SJSA1 (cell line): ENCODE results near the gene PTOV1. TPM values are rescaled to one million over a fixed set of nuclear protein-coding genes. Genes with fewer than 3 reads are reported as not detected.

Experiments
- DNase-seq, 2 experiments: peaks; one replicate each; pipeline ENCODE4 v3.0.0-alpha.2; 2015 to 2020; ENCODE audit warnings: low spot score in 2 of 2, low read depth in 1 of 2
- H3K27ac ChIP-seq: fragments of 250-450 bp; sonication (Bioruptor Pico); 2 replicates; pipeline ENCODE4 v1.5.1; 2020; ENCODE audit warnings: mild to moderate bottlenecking, moderate library complexity
- H3K27me3 ChIP-seq: fragments of 250-450 bp; sonication (Bioruptor Pico); replicated peaks from 2 replicates; pipeline ENCODE4 v1.5.1; 2020; ENCODE audit warnings: mild to moderate bottlenecking, moderate library complexity
- H3K36me3 ChIP-seq: fragments of 250-450 bp; sonication (Bioruptor Pico); 2 replicates; pipeline ENCODE4 v1.5.1; 2020; ENCODE audit warnings: mild to moderate bottlenecking
- H3K4me1 ChIP-seq: fragments of 250-450 bp; sonication (Bioruptor Pico); replicated peaks from 2 replicates; pipeline ENCODE4 v1.6.1; 2021; ENCODE audit warnings: mild to moderate bottlenecking
- H3K4me3 ChIP-seq: fragments of 250-450 bp; sonication (Bioruptor Pico); 2 replicates; pipeline ENCODE4 v1.5.1; 2020; ENCODE audit warnings: mild to moderate bottlenecking
- H3K9me3 ChIP-seq: fragments of 250-450 bp; sonication (Bioruptor Pico); replicated peaks from 2 replicates; pipeline ENCODE4 v1.5.1; 2020; ENCODE audit warnings: mild to moderate bottlenecking
- total RNA-seq: library from RNA; depleted of rRNA; stranded (reverse); fragments of >200 nt; shearing (Covaris generic); gene quantifications from 2 replicates; pipeline ENCODE4 v1.2.3, GENCODE V29; 2014; rRNA removed

The PTOV1 gene
- 65.8 and 98.0 TPM in 2 replicates for total RNA-seq

GRCh38 chr19:49850487-49851342 lies at the start of gene PTOV1:
TSS of gene PTOV1 (plus strand) at chr19:49851159.
- peaks cover 25% of the 10 kb centered on the region for H3K36me3 ChIP-seq
- peak within 1 kb of the TSS; percentile 84 for H3K4me3 ChIP-seq
- H3K27ac ChIP-seq, result peak within 1 kb of the TSS; percentile 93
- peak; percentile 91 to 93 for DNase-seq
- H3K9me3 ChIP-seq, result no peaks in the 10 kb centered on the region
- peaks cover 42% of the 10 kb centered on the region for H3K4me1 ChIP-seq
- H3K27me3 ChIP-seq, result no peaks in the 10 kb centered on the region

GRCh38 chr19:49801401-49801888 lies 49.5 kb upstream of the PTOV1 start:
- no peak overlapping the region for H3K27ac ChIP-seq
- H3K36me3 ChIP-seq, result peaks cover 87% of the 10 kb centered on the region
- H3K9me3 ChIP-seq, result no peaks in the 10 kb centered on the region
- DNase-seq, result no peak
- no peak overlapping the region for H3K4me3 ChIP-seq
- H3K27me3 ChIP-seq, result no peaks in the 10 kb centered on the region
- no peaks in the 10 kb centered on the region for H3K4me1 ChIP-seq

DNA sequence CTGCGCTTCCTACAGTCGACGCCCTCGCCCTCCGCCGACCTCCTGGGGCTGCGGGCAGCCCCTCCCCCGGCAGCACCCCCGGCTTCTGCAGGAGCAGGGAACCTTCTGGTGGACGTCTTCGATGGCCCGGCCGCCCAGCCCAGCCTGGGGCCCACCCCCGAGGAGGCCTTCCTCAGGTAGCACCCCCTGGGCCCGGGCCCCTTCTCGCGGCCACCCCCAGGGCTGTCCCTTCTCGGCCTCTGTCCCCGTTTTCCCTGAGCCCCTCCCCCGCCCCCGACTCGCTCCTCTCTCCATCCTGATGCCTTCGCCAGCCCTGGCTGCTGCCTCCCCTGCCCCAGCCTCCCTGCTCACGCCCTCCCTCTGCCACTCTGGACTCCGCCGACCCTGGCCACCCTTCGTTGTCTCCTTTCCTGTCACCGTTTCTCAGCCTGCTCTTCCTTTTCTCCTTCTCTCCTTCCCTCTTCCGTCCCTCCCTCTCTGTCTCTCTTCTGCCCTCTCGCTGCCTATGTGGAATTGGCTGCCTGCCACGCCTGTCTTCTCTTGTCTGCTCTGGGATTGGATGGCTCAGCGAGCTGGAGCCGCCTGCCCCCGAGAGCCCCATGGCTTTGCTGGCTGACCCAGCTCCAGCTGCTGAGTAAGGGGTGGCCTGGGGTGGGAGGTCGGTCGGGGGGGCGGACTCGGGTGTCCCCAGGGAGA lies 48.8 kb upstream of the PTOV1 start:
- no peak overlapping the region for H3K4me3 ChIP-seq
- H3K36me3 ChIP-seq, result peaks cover 82% of the 10 kb centered on the region
- H3K4me1 ChIP-seq, result no peaks in the 10 kb centered on the region
- H3K27ac ChIP-seq, result no peak overlapping the region
- no peak for DNase-seq
- H3K27me3 ChIP-seq, result no peaks in the 10 kb centered on the region
- no peaks in the 10 kb centered on the region for H3K9me3 ChIP-seq

- no peak overlapping the region for H3K4me3 ChIP-seq
- H3K36me3 ChIP-seq, result peaks cover 74% of the 10 kb centered on the region
- H3K27me3 ChIP-seq, result no peaks in the 10 kb centered on the region
- H3K4me1 ChIP-seq, result no peaks in the 10 kb centered on the region
- H3K27ac ChIP-seq, result no peak overlapping the region
- no peaks in the 10 kb centered on the region for H3K9me3 ChIP-seq
- DNase-seq, result no peak
Observed at GRCh38 chr19:49802836-49803528, 48.0 kb upstream of the PTOV1 start.

DNA sequence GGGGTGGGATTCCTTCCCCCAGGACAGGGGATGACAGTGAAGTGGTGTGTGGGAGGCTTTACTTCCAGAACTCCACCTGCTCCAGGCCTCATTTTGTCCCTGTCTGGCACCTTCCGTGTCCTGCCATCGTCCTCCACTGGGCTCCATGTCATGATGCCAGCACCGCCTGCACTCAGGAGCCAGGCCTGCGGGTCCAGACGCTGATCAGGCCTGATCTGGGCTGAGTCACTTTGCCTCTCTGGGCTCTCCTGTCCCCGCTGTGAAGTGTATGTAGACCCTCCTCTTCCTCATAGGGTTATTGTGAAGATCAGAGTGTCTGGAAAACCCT lies 47.5 kb upstream of the PTOV1 start:
- DNase-seq, result no peak
- Histone ChIP-seq H3K4me3 (no peak overlapping the region), H3K9me3 (no peaks in the 10 kb centered on the region), H3K27ac (no peak overlapping the region), H3K4me1 (peaks cover 1% of the 10 kb centered on the region; the same call in 1 of the 2 replicates), H3K27me3 (no peaks in the 10 kb centered on the region), H3K36me3 (peaks cover 69% of the 10 kb centered on the region)

GRCh38 chr19:49805822-49806619 lies 44.9 kb upstream of the PTOV1 start:
- Histone ChIP-seq H3K9me3 (no peaks in the 10 kb centered on the region), H3K36me3 (peaks cover 44% of the 10 kb centered on the region), H3K4me3 (no peak overlapping the region), H3K27me3 (no peaks in the 10 kb centered on the region), H3K27ac (no peak overlapping the region), H3K4me1 (peaks cover 13% of the 10 kb centered on the region)
- no peak for DNase-seq

DNA sequence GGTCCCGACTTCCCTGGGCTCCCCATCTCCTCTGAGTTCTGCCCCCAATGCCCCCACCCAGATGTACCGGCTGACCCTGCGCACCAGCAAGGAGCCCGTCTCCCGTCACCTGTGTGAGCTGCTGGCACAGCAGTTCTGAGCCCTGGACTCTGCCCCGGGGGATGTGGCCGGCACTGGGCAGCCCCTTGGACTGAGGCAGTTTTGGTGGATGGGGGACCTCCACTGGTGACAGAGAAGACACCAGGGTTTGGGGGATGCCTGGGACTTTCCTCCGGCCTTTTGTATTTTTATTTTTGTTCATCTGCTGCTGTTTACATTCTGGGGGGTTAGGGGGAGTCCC lies 44.4 kb upstream of the PTOV1 start:
- Histone ChIP-seq H3K9me3 (no peaks in the 10 kb centered on the region), H3K4me1 (peaks cover 13% of the 10 kb centered on the region), H3K36me3 (peaks cover 40% of the 10 kb centered on the region), H3K27me3 (no peaks in the 10 kb centered on the region), H3K4me3 (no peak overlapping the region), H3K27ac (no peak overlapping the region)
- no peak for DNase-seq

- H3K36me3 ChIP-seq, result peaks cover 37% of the 10 kb centered on the region
- no peak for DNase-seq
- peaks cover 17% of the 10 kb centered on the region for H3K4me1 ChIP-seq
- H3K27ac ChIP-seq, result no peak overlapping the region
- H3K27me3 ChIP-seq, result no peaks in the 10 kb centered on the region
- H3K9me3 ChIP-seq, result no peaks in the 10 kb centered on the region
- no peak overlapping the region for H3K4me3 ChIP-seq
Observed at GRCh38 chr19:49807058-49807903, 43.7 kb upstream of the PTOV1 start.

- H3K9me3 ChIP-seq, result no peaks in the 10 kb centered on the region
- H3K36me3 ChIP-seq, result peaks cover 31% of the 10 kb centered on the region
- H3K27me3 ChIP-seq, result no peaks in the 10 kb centered on the region
- H3K4me3 ChIP-seq, result peak overlapping the region; percentile 43
- DNase-seq, result no peak
- H3K4me1 ChIP-seq, result peaks cover 25% of the 10 kb centered on the region
- no peak overlapping the region for H3K27ac ChIP-seq
Observed at GRCh38 chr19:49807904-49808675, 42.9 kb upstream of the PTOV1 start.

GRCh38 chr19:49808711-49809159 lies 42.2 kb upstream of the PTOV1 start:
- Histone ChIP-seq H3K36me3 (peaks cover 25% of the 10 kb centered on the region), H3K4me1 (peaks cover 25% of the 10 kb centered on the region), H3K9me3 (no peaks in the 10 kb centered on the region), H3K27me3 (no peaks in the 10 kb centered on the region), H3K27ac (no peak overlapping the region), H3K4me3 (peak overlapping the region; percentile 43)
- peak in 1 of 2 experiments; percentile 94 for DNase-seq

- peak in 1 of 2 experiments; percentile 71 for DNase-seq
- Histone ChIP-seq H3K36me3 (peaks cover 20% of the 10 kb centered on the region), H3K27me3 (no peaks in the 10 kb centered on the region), H3K4me1 (peaks cover 25% of the 10 kb centered on the region), H3K27ac (no peak overlapping the region), H3K4me3 (peak overlapping the region; percentile 43), H3K9me3 (no peaks in the 10 kb centered on the region)
Observed at GRCh38 chr19:49809160-49809940, 41.6 kb upstream of the PTOV1 start.
